RWPE2 (cell line): ENCODE results near the gene LRRC37A3.
"Not testable (repeated sequence)": the region's sequence is repeated elsewhere in the genome, so short reads cannot be mapped to it uniquely, and the experiment has no call there.

Experiments used
- ATAC-seq: fragments of 200-7000 bp; cut with Tn5 transposase; 3 replicates; pipeline ENCODE4 v1.9.1; 2021; ENCODE audit warnings: low read depth
- DNase-seq: peaks from one replicate; pipeline ENCODE4 v3.0.0-alpha.2; 2020; ENCODE audit warnings: low spot score
- H3K27ac ChIP-seq: fragments of 450-650 bp; 2 replicates; pipeline ENCODE4 v1.5.1; 2017; ENCODE audit warnings: mild to moderate bottlenecking; ENCODE audit not compliant: poor library complexity, severe bottlenecking
- H3K27me3 ChIP-seq: fragments of 250-450 bp; sonication (Bioruptor Pico); 2 replicates; pipeline ENCODE4 v1.5.1; 2021; ENCODE audit warnings: mild to moderate bottlenecking, moderate library complexity; ENCODE audit not compliant: insufficient read depth, poor library complexity, severe bottlenecking
- H3K36me3 ChIP-seq: fragments of 250-450 bp; sonication (Bioruptor Pico); 2 replicates; pipeline ENCODE4 v1.5.1; 2020; ENCODE audit warnings: low read depth, mild to moderate bottlenecking, moderate library complexity
- H3K4me1 ChIP-seq: fragments of 250-450 bp; sonication (Bioruptor Pico); 2 replicates; pipeline ENCODE4 v1.5.1; 2021; ENCODE audit warnings: mild to moderate bottlenecking, moderate library complexity; ENCODE audit not compliant: insufficient read depth, poor library complexity, severe bottlenecking
- H3K4me3 ChIP-seq: fragments of 250-450 bp; sonication (Bioruptor Pico); 2 replicates; pipeline ENCODE4 v1.5.1; 2021; ENCODE audit warnings: mild to moderate bottlenecking, moderate library complexity; ENCODE audit not compliant: severe bottlenecking
- H3K9me3 ChIP-seq: fragments of 250-450 bp; sonication (Bioruptor Pico); 2 replicates; pipeline ENCODE4 v1.5.1; 2021; ENCODE audit warnings: mild to moderate bottlenecking, moderate library complexity; ENCODE audit not compliant: severe bottlenecking
- CTCF ChIP-seq: fragments of 450-650 bp; IDR thresholded peaks from one replicate; pipeline ENCODE4 v1.5.1; 2017; ENCODE audit warnings: mild to moderate bottlenecking, moderate library complexity; ENCODE audit not compliant: poor library complexity, severe bottlenecking

Gene LRRC37A3

GRCh38 chr17:64961563-64962378, 42.5 kb upstream of the LRRC37A3 start:
- peaks cover 21% of the 10 kb centered on the region for H3K4me1 ChIP-seq
- not testable (repeated sequence) for H3K36me3 ChIP-seq, H3K4me3 ChIP-seq, H3K27me3 ChIP-seq, H3K27ac ChIP-seq, DNase-seq, H3K9me3 ChIP-seq
- peak; percentile 81 for TF ChIP-seq CTCF
- peak; percentile 51; the same call in 2 of the 3 replicates for ATAC-seq

- no peak overlapping the region for H3K27ac ChIP-seq
- TF ChIP-seq CTCF, result no peak
- no peak for ATAC-seq
These were observed 32.6 kb upstream of the LRRC37A3 start for GRCh38 chr17:64951877-64952276.

DNA sequence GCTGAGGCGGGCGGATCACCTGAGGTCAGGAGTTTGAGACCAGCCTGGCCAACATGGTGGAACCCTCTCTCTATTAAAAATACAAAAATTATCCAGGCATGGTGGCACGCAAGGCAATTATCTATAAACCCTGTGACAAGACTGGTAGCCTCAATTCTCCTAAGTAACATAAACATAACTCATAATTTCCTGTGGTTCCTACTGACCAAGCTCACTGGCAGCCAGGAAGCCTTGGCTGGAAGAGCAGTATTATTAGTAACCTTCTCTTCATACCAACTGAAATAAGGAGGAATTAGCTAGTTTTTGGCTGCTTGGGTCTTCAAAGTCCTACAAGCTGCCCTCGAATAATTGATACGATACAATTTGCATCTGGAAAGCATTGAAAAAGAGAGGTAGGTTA, 31.6 kb upstream of the LRRC37A3 start:
- H3K4me3 ChIP-seq, result no peak overlapping the region
- DNase-seq (no peak), ATAC-seq (no peak)
- no peaks in the 10 kb centered on the region for H3K36me3 ChIP-seq
- H3K9me3 ChIP-seq, result no peaks in the 10 kb centered on the region
- no peaks in the 10 kb centered on the region for H3K27me3 ChIP-seq
- no peak for TF ChIP-seq CTCF
- H3K27ac ChIP-seq, result no peak overlapping the region
- no peaks in the 10 kb centered on the region for H3K4me1 ChIP-seq

More at GRCh38 chr17:64951877-64952276, 32.6 kb upstream of the LRRC37A3 start:
- H3K36me3 ChIP-seq, result no peaks in the 10 kb centered on the region
- no peaks in the 10 kb centered on the region for H3K4me1 ChIP-seq
- H3K4me3 ChIP-seq, result no peak overlapping the region
- no peaks in the 10 kb centered on the region for H3K27me3 ChIP-seq
- no peaks in the 10 kb centered on the region for H3K9me3 ChIP-seq
- DNase-seq, result no peak

DNA sequence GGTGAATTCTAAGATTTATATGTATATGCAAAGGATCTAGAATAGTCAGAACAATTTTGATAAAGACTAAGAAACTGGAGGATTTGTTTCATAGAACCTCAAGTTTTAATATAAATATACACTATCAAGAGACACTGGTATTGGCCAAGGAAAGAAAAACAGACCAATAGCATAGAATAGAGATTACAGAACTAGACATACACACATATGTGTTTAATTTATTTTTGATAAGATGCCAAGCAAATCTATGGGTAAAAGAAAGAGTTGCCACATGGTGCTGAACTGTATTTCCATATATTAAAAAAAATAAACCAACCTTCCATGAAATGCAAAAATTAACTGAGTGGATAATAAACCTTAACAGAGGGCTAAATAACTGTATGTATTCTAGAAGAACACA, 27.9 kb upstream of the LRRC37A3 start:
- DNase-seq (no peak), ATAC-seq (no peak)
- Histone ChIP-seq H3K4me3 (no peak overlapping the region), H3K9me3 (no peaks in the 10 kb centered on the region), H3K4me1 (peaks cover 4% of the 10 kb centered on the region), H3K36me3 (peaks cover 6% of the 10 kb centered on the region; the same call in 1 of the 2 replicates), H3K27me3 (no peaks in the 10 kb centered on the region), H3K27ac (no peak overlapping the region)
- TF ChIP-seq CTCF, result no peak

DNA sequence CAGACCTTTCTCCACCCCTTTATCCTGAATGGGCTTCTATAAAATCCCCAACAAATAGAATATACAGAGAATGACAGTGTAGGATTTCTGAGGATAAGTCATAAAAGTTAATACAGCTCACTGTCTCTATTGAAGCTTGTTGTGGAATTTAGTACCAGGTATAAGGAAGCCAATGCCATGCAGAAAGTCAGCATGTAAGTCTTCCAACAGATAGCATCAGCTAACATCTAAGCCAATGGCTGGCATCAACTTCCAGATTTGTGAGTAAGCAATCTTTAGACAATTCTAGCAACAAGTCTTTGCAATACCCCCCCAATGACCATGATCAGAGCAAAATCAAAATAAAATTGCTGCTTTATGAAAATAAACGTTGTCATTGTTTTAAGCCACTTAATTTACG, 22.5 kb upstream of the LRRC37A3 start:
- DNase-seq (no peak), ATAC-seq (no peak)
- Histone ChIP-seq H3K27me3 (no peaks in the 10 kb centered on the region), H3K9me3 (no peaks in the 10 kb centered on the region), H3K4me3 (no peak overlapping the region), H3K4me1 (peaks cover 4% of the 10 kb centered on the region), H3K27ac (no peak overlapping the region), H3K36me3 (peaks cover 6% of the 10 kb centered on the region; the same call in 1 of the 2 replicates)
- TF ChIP-seq CTCF, result no peak
